Measurements from ENCODE around the gene ERBB3.

DNA sequence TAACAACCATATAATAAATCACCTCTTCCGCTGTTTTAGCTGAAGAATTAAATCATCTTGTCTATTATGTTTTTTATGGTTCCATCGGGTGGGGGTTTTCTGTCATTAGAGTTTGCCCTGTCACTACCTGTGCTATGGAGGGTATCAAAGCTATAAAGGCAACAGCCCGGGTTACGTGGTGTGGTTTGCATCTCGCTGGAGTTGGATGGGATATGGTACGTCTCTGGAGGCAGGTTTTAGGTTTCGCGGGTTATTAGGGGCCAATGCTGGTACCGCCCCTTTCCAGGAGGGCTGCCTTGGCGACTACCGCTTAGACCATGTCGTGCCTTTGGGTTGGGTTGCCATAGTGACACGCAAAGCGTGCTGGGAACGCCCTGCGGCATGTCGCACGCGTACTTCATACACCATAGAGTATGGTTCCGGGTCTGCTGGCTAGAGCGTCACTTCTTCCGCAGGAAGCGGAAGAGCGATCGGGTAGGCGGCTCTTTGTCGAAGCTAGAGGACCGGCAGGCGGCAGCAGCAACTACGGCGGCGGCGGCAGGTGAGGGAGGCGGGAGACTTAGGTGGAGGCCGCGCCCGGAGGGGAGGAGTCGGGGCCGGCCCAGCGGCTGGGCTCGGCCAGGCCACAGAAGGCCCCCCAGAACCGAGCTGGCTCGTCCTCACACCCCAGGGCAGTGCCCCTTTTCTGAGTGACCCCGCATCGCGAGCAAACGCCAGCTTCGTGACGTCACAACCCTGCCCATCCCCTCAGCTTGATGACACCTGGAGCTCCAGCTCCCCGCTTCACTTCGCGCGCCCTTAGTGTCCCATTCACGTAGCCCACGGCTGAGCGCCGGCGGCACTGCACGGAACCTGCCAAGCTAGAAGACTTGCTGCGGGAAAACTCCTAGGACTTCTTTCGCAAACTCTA is 38.1 kb downstream of the ERBB3 start, which contains the start of gene ZC3H10:
- TF ChIP-seq POLR2A (IDR thresholded peaks at IDR 0.05; ENCODE audit: low read length) (peak; percentile 96), GATA1 (IDR thresholded peaks at IDR 0.05; ENCODE audit: low read depth, low read length) (no peak)

Measured in erythroblast (primary cell).